ENCODE measurements around the gene ZIC2. TPM values are rescaled to one million over a fixed set of nuclear protein-coding genes. Genes with fewer than 3 reads are reported as not detected.

ZIC2 gene
- total and polyA plus RNA-seq, 2 experiments from 2014 or later: not detected

- H3K4me2 ChIP-seq (ENCODE audit: unreplicated experiment): no peak overlapping the region
- peaks cover 91% of the 10 kb centered on the region for H3K27me3 ChIP-seq (replicated peaks; ENCODE audit: insufficient read depth)
- H3K79me2 ChIP-seq (ENCODE audit: insufficient read depth): no peaks in the 10 kb centered on the region
- H3F3A ChIP-seq (ENCODE audit: insufficient read depth): no peaks in the 10 kb centered on the region
- no peaks in the 10 kb centered on the region for H4K20me1 ChIP-seq (ENCODE audit: insufficient read depth)
- no peak for DNase-seq
- no peak overlapping the region for H3K9ac ChIP-seq
- no peak overlapping the region for H3K27ac ChIP-seq
- no peaks in the 10 kb centered on the region for H3K36me3 ChIP-seq (ENCODE audit: low read depth)
- H3K9me3 ChIP-seq (ENCODE audit: low read depth): no peaks in the 10 kb centered on the region
- no peak for TF ChIP-seq EZH2 (IDR thresholded peaks at IDR 0.05; ENCODE audit: insufficient read depth, poor library complexity, severe bottlenecking)
- no peak for TF ChIP-seq EZH2phosphoT487 (IDR thresholded peaks at IDR 0.05; ENCODE audit: insufficient read depth, low read depth)
- H3K9me2 ChIP-seq (ENCODE audit: insufficient read depth): no peaks in the 10 kb centered on the region
- in situ Hi-C loops (cut with MboI): no loop called here
- H3K4me1 ChIP-seq (ENCODE audit: insufficient read depth): no peaks in the 10 kb centered on the region
- WGBS, 2 experiments (ENCODE audit: low coverage in 1 of 2, low lambda C conversion rate in 2 of 2, missing lambda C conversion rate in 2 of 2): 46 to 50% methylated on average over 8 of the region's 8 CpGs
- H2AFZ ChIP-seq: no peak overlapping the region
- no peak overlapping the region for H3K4me3 ChIP-seq
Measured at GRCh38 chr13:99961636-99962035, 19.9 kb upstream of the ZIC2 start.

- TF ChIP-seq EZH2 (IDR thresholded peaks at IDR 0.05; ENCODE audit: insufficient read depth, poor library complexity, severe bottlenecking): no peak
- no peak for TF ChIP-seq EZH2phosphoT487 (IDR thresholded peaks at IDR 0.05; ENCODE audit: insufficient read depth, low read depth)
- no peaks in the 10 kb centered on the region for H3K4me1 ChIP-seq (ENCODE audit: insufficient read depth)
- H3K27ac ChIP-seq: no peak overlapping the region
- H3F3A ChIP-seq (ENCODE audit: insufficient read depth): no peaks in the 10 kb centered on the region
- H3K4me2 ChIP-seq (ENCODE audit: unreplicated experiment): no peak overlapping the region
- H3K9me3 ChIP-seq (ENCODE audit: low read depth): no peaks in the 10 kb centered on the region
- no peaks in the 10 kb centered on the region for H3K9me2 ChIP-seq (ENCODE audit: insufficient read depth)
- no peak overlapping the region for H3K4me3 ChIP-seq
- no peaks in the 10 kb centered on the region for H3K36me3 ChIP-seq (ENCODE audit: low read depth)
- DNase-seq: no peak
- H3K79me2 ChIP-seq (ENCODE audit: insufficient read depth): no peaks in the 10 kb centered on the region
- no peak overlapping the region for H3K9ac ChIP-seq
- 3 to 7% methylated on average over 1 of the region's 1 CpG for WGBS, 2 experiments (ENCODE audit: low coverage in 1 of 2, low lambda C conversion rate in 2 of 2, missing lambda C conversion rate in 2 of 2)
- H3K27me3 ChIP-seq (replicated peaks; ENCODE audit: insufficient read depth): peaks cover 91% of the 10 kb centered on the region
- no peaks in the 10 kb centered on the region for H4K20me1 ChIP-seq (ENCODE audit: insufficient read depth)
- H2AFZ ChIP-seq: no peak overlapping the region
- in situ Hi-C loops (cut with MboI): no loop called here
Measured at GRCh38 chr13:99962242-99962641, 19.3 kb upstream of the ZIC2 start.

- Histone ChIP-seq H3K4me2 (ENCODE audit: unreplicated experiment) (no peak overlapping the region), H4K20me1 (ENCODE audit: insufficient read depth) (no peaks in the 10 kb centered on the region), H3K4me3 (no peak overlapping the region), H3K36me3 (ENCODE audit: low read depth) (no peaks in the 10 kb centered on the region), H3K79me2 (ENCODE audit: insufficient read depth) (no peaks in the 10 kb centered on the region), H3K27me3 (replicated peaks; ENCODE audit: insufficient read depth) (peaks cover 90% of the 10 kb centered on the region), H3F3A (ENCODE audit: insufficient read depth) (no peaks in the 10 kb centered on the region), H3K27ac (no peak overlapping the region), H3K9me3 (ENCODE audit: low read depth) (no peaks in the 10 kb centered on the region), H3K4me1 (ENCODE audit: insufficient read depth) (peaks cover 4% of the 10 kb centered on the region; the same call in 1 of the 2 replicates), H3K9me2 (ENCODE audit: insufficient read depth) (no peaks in the 10 kb centered on the region), H2AFZ (no peak overlapping the region), H3K9ac (no peak overlapping the region)
- TF ChIP-seq EZH2phosphoT487 (IDR thresholded peaks at IDR 0.05; ENCODE audit: insufficient read depth, low read depth): no peak
- no peak for TF ChIP-seq EZH2 (IDR thresholded peaks at IDR 0.05; ENCODE audit: insufficient read depth, poor library complexity, severe bottlenecking)
- DNase-seq: no peak
- 36% methylated on average over 3 of the region's 3 CpGs for WGBS, 2 experiments (ENCODE audit: low coverage in 1 of 2, low lambda C conversion rate in 2 of 2, missing lambda C conversion rate in 2 of 2)
- in situ Hi-C loops (cut with MboI): no loop called here
Measured at GRCh38 chr13:99963816-99964339, 17.7 kb upstream of the ZIC2 start.

- in situ Hi-C loops (cut with MboI): no loop called here
- no peaks in the 10 kb centered on the region for H3K36me3 ChIP-seq (ENCODE audit: low read depth)
- TF ChIP-seq EZH2phosphoT487 (IDR thresholded peaks at IDR 0.05; ENCODE audit: insufficient read depth, low read depth) (no peak), EZH2 (IDR thresholded peaks at IDR 0.05; ENCODE audit: insufficient read depth, poor library complexity, severe bottlenecking) (no peak)
- 52 to 62% methylated on average over 9 of the region's 9 CpGs for whole genome bisulfite sequencing, 2 experiments (ENCODE audit: low coverage in 1 of 2, low lambda C conversion rate in 2 of 2, missing lambda C conversion rate in 2 of 2)
- no peak overlapping the region for H3K9ac ChIP-seq
- H3K4me1 ChIP-seq (ENCODE audit: insufficient read depth): peaks cover 4% of the 10 kb centered on the region; the same call in 1 of the 2 replicates
- DNase-seq: no peak
- H3K79me2 ChIP-seq (ENCODE audit: insufficient read depth): no peaks in the 10 kb centered on the region
- no peaks in the 10 kb centered on the region for H3F3A ChIP-seq (ENCODE audit: insufficient read depth)
- no peaks in the 10 kb centered on the region for H3K9me2 ChIP-seq (ENCODE audit: insufficient read depth)
- H3K4me3 ChIP-seq: no peak overlapping the region
- no peak overlapping the region for H3K27ac ChIP-seq
- H2AFZ ChIP-seq: no peak overlapping the region
- H3K4me2 ChIP-seq (ENCODE audit: unreplicated experiment): no peak overlapping the region
- no peaks in the 10 kb centered on the region for H3K9me3 ChIP-seq (ENCODE audit: low read depth)
- H3K27me3 ChIP-seq (replicated peaks; ENCODE audit: insufficient read depth): peaks cover 88% of the 10 kb centered on the region
- H4K20me1 ChIP-seq (ENCODE audit: insufficient read depth): no peaks in the 10 kb centered on the region
Measured at GRCh38 chr13:99965329-99966000, 16.1 kb upstream of the ZIC2 start.
